Keratinocyte (primary cell): Measurements from ENCODE around the gene HAP1. TPM values are rescaled to one million over a fixed set of nuclear protein-coding genes. Genes with fewer than 3 reads are reported as not detected.

Experiments used
- DNase-seq: peaks from one replicate; pipeline ENCODE4 v3.0.0-alpha.2; 2011; ENCODE audit warnings: low read depth, missing footprints, low spot score
- FAIRE-seq: peaks from 2 replicates; lab custom pipeline; 2011; peaks lifted over from hg19 to GRCh38; lab: Jason Lieb, UNC
- H2AFZ ChIP-seq: 2 replicates; pipeline ENCODE4 v1.6.0; 2012; ENCODE audit warnings: low read length, control low read depth, inconsistent platforms; ENCODE audit not compliant: control insufficient read depth
- H3K27ac ChIP-seq: 2 replicates; pipeline ENCODE4 v1.5.1; 2011; ENCODE audit warnings: low read length; ENCODE audit not compliant: control insufficient read depth, insufficient read depth
- H3K27me3 ChIP-seq: 3 replicates; pipeline ENCODE4 v1.6.0; 2011; ENCODE audit warnings: low read length; ENCODE audit not compliant: control insufficient read depth, insufficient read depth; ENCODE audit errors: extremely low read depth
- H3K36me3 ChIP-seq, 2 experiments: 2 replicates in 1 of 2; 3 replicates in 1 of 2; pipeline ENCODE4 v1.5.1; 2011; ENCODE audit warnings: low read length in 2 of 2, mild to moderate bottlenecking in 1 of 2; ENCODE audit not compliant: control insufficient read depth in 2 of 2, insufficient read depth in 2 of 2; ENCODE audit errors: extremely low read depth in 1 of 2
- H3K4me1 ChIP-seq: 3 replicates; pipeline ENCODE4 v1.5.1; 2011; ENCODE audit warnings: low read length; ENCODE audit not compliant: control insufficient read depth, insufficient read depth; ENCODE audit errors: extremely low read depth
- H3K4me2 ChIP-seq: 3 replicates; pipeline ENCODE4 v1.6.0; 2011; ENCODE audit warnings: low read depth, low read length; ENCODE audit not compliant: control insufficient read depth, insufficient read depth; ENCODE audit errors: extremely low read depth
- H3K4me3 ChIP-seq, 3 experiments: fragments of 200-600 bp in 1 of 3; sonication (generic) in 1 of 3; 2 replicates in 2 of 3; 3 replicates in 1 of 3; pipeline ENCODE4 v1.5.1; 2011 to 2016; ENCODE audit warnings: low read length in 3 of 3, mild to moderate bottlenecking in 3 of 3, control low read depth in 2 of 3, inconsistent platforms in 1 of 3, low read depth in 1 of 3, mixed read lengths in 1 of 3, mixed run types in 1 of 3, moderate library complexity in 1 of 3; ENCODE audit not compliant: control insufficient read depth in 2 of 3, insufficient read depth in 2 of 3; ENCODE audit errors: extremely low read depth in 1 of 3
- H3K79me2 ChIP-seq: 2 replicates; pipeline ENCODE4 v1.6.0; 2012; ENCODE audit warnings: low read length; ENCODE audit not compliant: control insufficient read depth, insufficient read depth
- H3K9ac ChIP-seq: 3 replicates; pipeline ENCODE4 v1.6.0; 2011; ENCODE audit warnings: low read length; ENCODE audit not compliant: control insufficient read depth, insufficient read depth; ENCODE audit errors: extremely low read depth
- H3K9me1 ChIP-seq: 3 replicates; pipeline ENCODE4 v1.6.0; 2011; ENCODE audit warnings: low read length; ENCODE audit not compliant: control insufficient read depth, insufficient read depth; ENCODE audit errors: extremely low read depth
- H3K9me3 ChIP-seq: 2 replicates; pipeline ENCODE4 v1.5.1; 2012; ENCODE audit warnings: low read depth, low read length; ENCODE audit not compliant: control insufficient read depth
- H4K20me1 ChIP-seq: 3 replicates; pipeline ENCODE4 v1.6.0; 2011; ENCODE audit warnings: low read length; ENCODE audit not compliant: control insufficient read depth, insufficient read depth; ENCODE audit errors: extremely low read depth
- EZH2 ChIP-seq: IDR thresholded peaks from one replicate; pipeline ENCODE4 v1.6.1; 2012; ENCODE audit warnings: inconsistent platforms, mild to moderate bottlenecking, low read length, moderate library complexity
- dilution Hi-C: fragments of 300-500 bp; cut with MboI; formaldehyde crosslinking; loops from one replicate; pipeline ENCODE4 v1.7.0; 2020; ENCODE audit warnings: low sequenced_read_pairs; ENCODE audit not compliant: extremely low pct_ligation_motif_present
- polyA plus RNA-seq, 5 experiments: library from polyadenylated mRNA; depleted of rRNA in 3 of 5; stranded (reverse) in 3 of 5; stranded (forward) in 1 of 5; unstranded in 1 of 5; fragments of >200 nt; gene quantifications; 1 replicate in 1 of 5; 2 replicates in 3 of 5; 3 replicates in 1 of 5; pipeline versions ENCODE4 v1.2.1 to v1.2.3, GENCODE V29; 2011 to 2012; ENCODE audit warnings: missing spikeins in 2 of 5, low read depth in 1 of 5, low replicate concordance in 1 of 5
- TF ChIP-seq, protein P1 (sequence below), 3 experiments: IDR thresholded peaks in 1 of 3; conservative IDR thresholded peaks in 1 of 3; optimal IDR thresholded peaks in 1 of 3; 2 replicates in 2 of 3; 3 replicates in 1 of 3; pipeline versions ENCODE3 to v1.5.1; 2011; ENCODE audit warnings: low read length in 3 of 3, mild to moderate bottlenecking in 3 of 3, moderate library complexity in 2 of 3, control low read depth in 1 of 3, inconsistent platforms in 1 of 3; ENCODE audit not compliant: insufficient read depth in 2 of 3; ENCODE audit errors: extremely low read depth in 1 of 3

Gene HAP1
- polyA plus RNA-seq, 1 donor (not counting 4 experiments of a cell fraction or from before 2014, with no cell fraction given), result 1.6 TPM

GRCh38 chr17:41678907-41679739 is 55.3 kb downstream of the HAP1 start:
- FAIRE-seq (peak; percentile 61), DNase-seq (no peak)
- H3K36me3 ChIP-seq, result no peaks in the 10 kb centered on the region
- H3K79me2 ChIP-seq, result no peaks in the 10 kb centered on the region
- H3K27me3 ChIP-seq, result no peaks in the 10 kb centered on the region
- H3K9ac ChIP-seq, result peak overlapping the region; percentile 55
- H3K4me1 ChIP-seq, result peaks cover 23% of the 10 kb centered on the region
- peak overlapping the region; percentile 89 for H3K4me2 ChIP-seq
- H4K20me1 ChIP-seq, result no peaks in the 10 kb centered on the region
- H2AFZ ChIP-seq, result peak overlapping the region; percentile 83
- peak overlapping the region; percentile 86 for H3K27ac ChIP-seq
- TF ChIP-seq, protein P1, sequence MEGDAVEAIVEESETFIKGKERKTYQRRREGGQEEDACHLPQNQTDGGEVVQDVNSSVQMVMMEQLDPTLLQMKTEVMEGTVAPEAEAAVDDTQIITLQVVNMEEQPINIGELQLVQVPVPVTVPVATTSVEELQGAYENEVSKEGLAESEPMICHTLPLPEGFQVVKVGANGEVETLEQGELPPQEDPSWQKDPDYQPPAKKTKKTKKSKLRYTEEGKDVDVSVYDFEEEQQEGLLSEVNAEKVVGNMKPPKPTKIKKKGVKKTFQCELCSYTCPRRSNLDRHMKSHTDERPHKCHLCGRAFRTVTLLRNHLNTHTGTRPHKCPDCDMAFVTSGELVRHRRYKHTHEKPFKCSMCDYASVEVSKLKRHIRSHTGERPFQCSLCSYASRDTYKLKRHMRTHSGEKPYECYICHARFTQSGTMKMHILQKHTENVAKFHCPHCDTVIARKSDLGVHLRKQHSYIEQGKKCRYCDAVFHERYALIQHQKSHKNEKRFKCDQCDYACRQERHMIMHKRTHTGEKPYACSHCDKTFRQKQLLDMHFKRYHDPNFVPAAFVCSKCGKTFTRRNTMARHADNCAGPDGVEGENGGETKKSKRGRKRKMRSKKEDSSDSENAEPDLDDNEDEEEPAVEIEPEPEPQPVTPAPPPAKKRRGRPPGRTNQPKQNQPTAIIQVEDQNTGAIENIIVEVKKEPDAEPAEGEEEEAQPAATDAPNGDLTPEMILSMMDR (optimal IDR thresholded peaks at IDR 0.05 in 1 of 3, IDR thresholded peaks at IDR 0.05 in 1 of 3, conservative IDR thresholded peaks at IDR 0.05 in 1 of 3; ENCODE audit: extremely low read depth in 1 of 3, insufficient read depth in 2 of 3, low read length in 3 of 3), result peak in 1 of 3 experiments; percentile 41
- no peak for TF ChIP-seq EZH2
- H3K9me1 ChIP-seq, result no peaks in the 10 kb centered on the region
- no peaks in the 10 kb centered on the region for H3K9me3 ChIP-seq
- dilution Hi-C loops, result no loop called here
- peak overlapping the region in 2 of 3 experiments; percentile 66 to 68 for H3K4me3 ChIP-seq

DNA sequence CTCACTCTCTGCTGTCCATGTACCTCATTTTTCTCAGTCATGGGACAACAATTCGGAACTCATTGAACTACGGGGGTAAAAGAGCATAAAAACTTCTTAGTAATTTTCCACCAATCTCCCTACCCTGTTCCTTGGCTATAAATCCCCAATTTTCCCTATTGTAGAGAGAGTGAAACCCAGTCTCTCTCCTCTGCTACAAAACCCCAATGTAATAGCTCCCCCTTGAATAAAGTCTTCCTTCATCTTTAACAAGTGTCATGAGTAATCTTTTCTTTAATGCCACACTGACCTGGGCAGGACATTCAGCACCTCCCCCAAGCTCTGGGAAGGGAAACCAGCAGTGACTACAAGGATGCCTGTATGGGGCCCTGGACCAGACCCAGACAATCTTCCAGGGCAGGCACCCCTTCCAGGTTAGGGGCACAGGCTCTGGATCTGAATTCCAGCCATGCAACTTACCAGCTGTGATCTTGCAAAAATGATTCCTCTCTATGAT is 56.0 kb downstream of the HAP1 start:
- FAIRE-seq (no peak), DNase-seq (no peak)
- peaks cover 23% of the 10 kb centered on the region for H3K4me1 ChIP-seq
- dilution Hi-C loops, result no loop called here
- no peak for TF ChIP-seq EZH2
- TF ChIP-seq, protein P1 (optimal IDR thresholded peaks at IDR 0.05 in 1 of 3, IDR thresholded peaks at IDR 0.05 in 1 of 3, conservative IDR thresholded peaks at IDR 0.05 in 1 of 3; ENCODE audit: extremely low read depth in 1 of 3, insufficient read depth in 2 of 3, low read length in 3 of 3), result no peak
- H3K9ac ChIP-seq, result peak overlapping the region; percentile 55
- H3K9me3 ChIP-seq, result no peaks in the 10 kb centered on the region
- peak overlapping the region in 2 of 3 experiments; percentile 66 to 68 for H3K4me3 ChIP-seq
- peak overlapping the region; percentile 83 for H2AFZ ChIP-seq
- no peaks in the 10 kb centered on the region for H4K20me1 ChIP-seq
- peak overlapping the region; percentile 89 for H3K4me2 ChIP-seq
- H3K36me3 ChIP-seq, result no peaks in the 10 kb centered on the region
- peak overlapping the region; percentile 86 for H3K27ac ChIP-seq
- H3K79me2 ChIP-seq, result no peaks in the 10 kb centered on the region
- no peaks in the 10 kb centered on the region for H3K9me1 ChIP-seq
- no peaks in the 10 kb centered on the region for H3K27me3 ChIP-seq
